Endometrial microvascular endothelial cells (primary cell): ENCODE measurements around the gene HINT1. TPM values are rescaled to one million over a fixed set of nuclear protein-coding genes. Genes with fewer than 3 reads are reported as not detected.
"Not testable (repeated sequence)": the region's sequence is repeated elsewhere in the genome, so short reads cannot be mapped to it uniquely, and the experiment has no call there.

Experiments
- in situ Hi-C: cut with HindIII; loops from 2 replicates; pipeline ENCODE4 v1.10.0; 2017; ENCODE audit warnings: low sequenced_read_pairs, low pct_unique_long_range_greater_than_20kb; ENCODE audit errors: inconsistent ontology term
- total RNA-seq: library from RNA; depleted of rRNA; stranded (reverse); fragments of >200 nt; gene quantifications from one replicate; pipeline ENCODE4 v1.2.3, GENCODE V29; 2015; ENCODE audit errors: inconsistent ontology term

The HINT1 gene
- total RNA-seq, result 235 TPM

GRCh38 chr5:131165119-131165727, at the start of gene HINT1:
HINT1 (minus strand) TSS chr5:131165256; CDS start chr5:131165205, 51 bp downstream.
- in situ Hi-C loops, result loop anchor here (25.0 kb wide), 1 partner anchor 97 kb away; the partner anchor contains the start of gene CDC42SE2

GRCh38 chr5:131214609-131215227, 49.7 kb upstream of the HINT1 start:
- in situ Hi-C loops, result no loop called here

GRCh38 chr5:131212471-131213021, 47.5 kb upstream of the HINT1 start:
- in situ Hi-C loops, result no loop called here

GRCh38 chr5:131211669-131212068, 46.6 kb upstream of the HINT1 start:
- in situ Hi-C loops, result no loop called here

- in situ Hi-C loops, result no loop called here
Measured at GRCh38 chr5:131210151-131210510, 45.1 kb upstream of the HINT1 start.

- in situ Hi-C loops, result no loop called here
Measured at GRCh38 chr5:131209506-131210150, 44.6 kb upstream of the HINT1 start.

- in situ Hi-C loops, result no loop called here
Measured at GRCh38 chr5:131209175-131209505, 44.1 kb upstream of the HINT1 start.

GRCh38 chr5:131206772-131207171, 41.7 kb upstream of the HINT1 start:
- in situ Hi-C loops, result no loop called here

GRCh38 chr5:131206061-131206460, 41.0 kb upstream of the HINT1 start:
- in situ Hi-C loops, result no loop called here

GRCh38 chr5:131204964-131205363, 39.9 kb upstream of the HINT1 start:
- in situ Hi-C loops, result no loop called here

- in situ Hi-C loops, result no loop called here
Measured at GRCh38 chr5:131200560-131200959, 35.5 kb upstream of the HINT1 start.

- in situ Hi-C loops, result no loop called here
Measured at GRCh38 chr5:131198625-131199024, 33.6 kb upstream of the HINT1 start.

GRCh38 chr5:131196331-131196730, 31.3 kb upstream of the HINT1 start:
- in situ Hi-C loops, result no loop called here

GRCh38 chr5:131195696-131196095, 30.6 kb upstream of the HINT1 start:
- in situ Hi-C loops, result no loop called here

- in situ Hi-C loops, result no loop called here
Measured at GRCh38 chr5:131194725-131195124, 29.7 kb upstream of the HINT1 start.

- in situ Hi-C loops, result not testable (repeated sequence)
Measured at GRCh38 chr5:131193897-131194296, 28.8 kb upstream of the HINT1 start.

- in situ Hi-C loops, result no loop called here
Measured at GRCh38 chr5:131193106-131193505, 28.1 kb upstream of the HINT1 start.

- in situ Hi-C loops, result no loop called here
Measured at GRCh38 chr5:131186561-131187256, 21.7 kb upstream of the HINT1 start.

GRCh38 chr5:131185523-131186104, 20.6 kb upstream of the HINT1 start:
- in situ Hi-C loops, result no loop called here
